ENCODE results near the gene KIF3B.
"Not testable (repeated sequence)": the region's sequence is repeated elsewhere in the genome, so short reads cannot be mapped to it uniquely, and the experiment has no call there.

KIF3B gene

DNA sequence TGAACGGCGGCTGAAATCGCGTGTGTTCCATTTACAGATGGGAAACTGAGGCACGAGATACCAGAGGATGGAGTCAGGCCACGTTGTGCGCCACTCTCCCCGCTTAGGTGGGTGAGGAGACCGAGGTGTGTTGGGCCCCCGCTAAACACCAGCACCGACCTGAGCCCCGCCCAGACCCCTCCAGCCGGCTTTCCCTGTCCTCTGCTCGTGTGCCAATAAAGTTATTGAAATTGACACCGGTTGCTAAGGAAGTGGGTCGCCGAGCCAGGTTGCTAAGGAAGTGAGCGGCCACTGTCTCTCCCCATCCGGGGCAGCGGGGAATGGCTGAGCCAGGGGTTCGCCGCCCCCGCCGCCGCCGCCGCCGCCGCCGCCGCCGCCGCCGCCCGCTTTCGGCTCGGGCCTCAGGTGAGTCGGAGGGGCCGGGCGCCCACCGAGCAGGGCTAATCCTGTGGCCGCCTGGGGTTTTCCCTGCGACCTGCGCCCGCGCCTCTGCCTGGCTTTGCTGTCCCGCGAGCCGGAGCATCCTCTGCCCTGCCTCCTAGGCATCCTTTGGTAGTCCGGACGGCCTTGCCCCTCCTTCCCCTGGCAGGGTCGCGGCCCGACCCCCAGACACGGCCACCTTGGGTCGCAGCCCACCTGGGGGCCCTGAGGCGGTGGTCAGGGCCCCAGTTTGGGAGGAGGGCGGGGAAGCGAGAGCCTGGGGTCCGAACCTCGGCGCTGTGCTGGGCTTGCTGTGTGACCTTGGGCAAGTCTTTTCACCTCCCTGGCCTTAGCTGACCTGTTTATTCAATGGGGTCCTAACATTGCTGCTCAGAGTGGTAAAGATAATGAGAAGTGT is at the start of gene KIF3B:
TSS of gene KIF3B (plus strand) at position 291 of the 838 bp plus-strand sequence. CDS start 32,127 bp downstream, outside the sequence.
- peak; percentile 53 for DNase-seq

DNA sequence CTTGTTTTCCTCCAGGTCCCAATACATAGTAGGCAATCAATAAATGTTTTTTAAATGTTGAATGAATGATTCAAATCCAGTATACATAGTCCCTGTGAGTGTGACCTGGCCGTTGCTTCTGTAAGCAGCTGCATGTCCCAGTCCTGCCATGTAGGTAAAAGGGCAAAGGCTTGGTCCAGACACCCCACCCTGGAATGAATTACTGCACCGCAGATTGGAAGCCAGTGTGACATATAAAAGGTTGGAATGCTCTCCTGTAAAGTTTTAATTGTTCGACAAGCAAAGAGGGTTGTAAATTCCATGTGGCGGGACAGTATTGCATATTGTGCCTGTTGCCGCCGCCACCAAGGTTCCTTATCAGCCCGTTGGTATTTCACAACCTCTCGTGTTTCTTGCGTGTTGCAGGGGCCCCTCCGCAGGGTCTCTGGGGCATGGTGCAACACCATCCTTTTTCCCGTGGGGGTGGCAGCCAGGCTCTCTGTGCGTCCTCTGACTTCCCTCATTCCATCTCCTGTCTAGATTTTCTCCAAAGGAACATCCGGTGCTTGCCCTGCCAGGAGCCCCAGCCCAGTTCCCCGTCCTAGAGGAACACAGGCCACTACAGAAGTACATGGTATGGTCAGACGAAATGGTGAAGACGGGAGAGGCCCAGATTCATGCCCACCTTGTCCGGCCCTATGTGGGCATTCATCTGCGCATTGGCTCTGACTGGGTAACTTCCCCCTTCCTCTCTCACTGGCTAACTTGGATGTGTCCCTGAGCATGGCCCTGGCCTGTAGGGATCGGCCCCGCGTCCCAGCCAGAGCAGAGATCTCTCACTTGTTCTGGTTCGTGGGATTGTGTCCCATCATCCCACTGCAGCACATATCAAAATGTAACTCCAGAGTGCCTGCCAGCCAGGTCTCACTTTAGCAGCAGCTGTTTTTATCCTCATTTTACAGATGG is 49.4 kb upstream of the KIF3B start:
- DNase-seq = no peak

DNA sequence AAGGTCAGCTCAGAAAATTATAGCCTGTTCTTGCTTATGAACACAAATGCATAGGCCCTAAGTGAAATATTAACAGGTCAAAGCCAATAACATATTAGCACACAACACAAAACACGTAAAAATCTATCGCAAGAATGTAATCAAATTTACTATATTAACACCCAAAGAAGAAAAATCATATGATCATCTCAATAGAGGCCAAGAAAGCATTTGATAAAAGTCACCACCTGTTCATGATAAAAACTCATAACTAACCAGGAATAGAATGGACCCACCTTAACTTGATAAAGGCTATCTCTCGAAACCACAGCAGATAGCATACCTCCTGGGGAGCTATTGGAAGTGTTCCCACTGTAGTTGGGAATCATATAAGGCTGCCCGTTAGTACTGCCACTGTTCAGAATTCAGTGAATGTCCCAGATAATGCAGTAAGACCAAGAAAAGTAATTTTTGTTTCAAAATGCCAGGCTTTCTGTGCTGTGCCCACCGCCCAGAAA is 48.2 kb upstream of the KIF3B start:
- DNase-seq = no peak

DNA sequence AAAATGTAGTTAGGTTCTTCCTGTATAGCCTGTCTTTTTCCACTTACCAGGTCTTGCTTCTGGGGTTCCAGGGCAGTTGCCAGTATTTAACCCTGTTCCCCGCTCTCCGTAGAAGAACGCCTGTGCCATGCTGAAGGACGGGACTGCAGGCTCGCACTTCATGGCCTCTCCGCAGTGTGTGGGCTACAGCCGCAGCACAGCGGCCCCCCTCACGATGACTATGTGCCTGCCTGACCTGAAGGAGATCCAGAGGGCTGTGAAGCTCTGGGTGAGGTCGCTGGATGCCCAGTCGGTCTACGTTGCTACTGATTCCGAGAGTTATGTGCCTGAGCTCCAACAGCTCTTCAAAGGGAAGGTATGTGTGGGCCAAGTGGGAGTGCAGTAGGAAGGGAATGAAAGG is 46.7 kb upstream of the KIF3B start:
- no peak for DNase-seq

DNA sequence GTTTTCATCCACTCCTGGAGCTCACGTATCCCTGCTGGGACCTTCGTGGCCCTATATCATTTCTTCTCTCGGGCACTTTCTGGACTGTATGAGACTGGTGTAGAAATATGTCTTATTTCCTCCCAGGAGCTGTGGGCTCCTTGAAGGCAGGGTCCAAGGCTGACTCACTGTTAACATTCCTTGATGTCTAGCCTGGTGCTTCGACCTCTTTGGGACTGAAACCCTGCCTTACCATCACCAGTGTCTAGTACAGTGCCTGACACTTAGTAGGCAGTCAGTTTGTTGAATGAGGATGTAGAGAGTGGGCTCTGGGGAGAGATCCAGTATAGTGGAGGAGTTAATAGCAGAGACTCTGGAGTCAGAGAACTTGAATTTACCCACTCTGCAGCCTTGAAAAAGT is 46.2 kb upstream of the KIF3B start:
- no peak for DNase-seq

DNA sequence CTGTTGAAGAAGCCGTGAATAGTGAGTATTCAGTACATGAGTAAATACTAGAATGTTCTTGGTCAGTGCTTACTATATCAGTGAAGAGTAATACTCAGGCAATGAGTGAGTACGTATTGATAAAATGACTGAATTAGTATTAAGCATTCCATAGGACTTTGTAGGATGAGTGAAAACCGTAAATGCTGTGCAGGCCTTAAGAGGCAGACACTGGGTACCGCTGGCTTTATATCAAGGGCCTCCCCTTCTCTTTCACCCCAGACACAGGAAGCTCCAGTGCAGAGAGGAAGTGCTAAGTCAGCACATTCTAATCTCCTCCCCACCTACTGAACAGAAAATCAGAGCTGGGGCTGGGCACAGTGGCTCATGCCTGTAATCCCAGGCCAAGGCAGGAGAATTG is 45.6 kb upstream of the KIF3B start:
- DNase-seq = no peak

DNA sequence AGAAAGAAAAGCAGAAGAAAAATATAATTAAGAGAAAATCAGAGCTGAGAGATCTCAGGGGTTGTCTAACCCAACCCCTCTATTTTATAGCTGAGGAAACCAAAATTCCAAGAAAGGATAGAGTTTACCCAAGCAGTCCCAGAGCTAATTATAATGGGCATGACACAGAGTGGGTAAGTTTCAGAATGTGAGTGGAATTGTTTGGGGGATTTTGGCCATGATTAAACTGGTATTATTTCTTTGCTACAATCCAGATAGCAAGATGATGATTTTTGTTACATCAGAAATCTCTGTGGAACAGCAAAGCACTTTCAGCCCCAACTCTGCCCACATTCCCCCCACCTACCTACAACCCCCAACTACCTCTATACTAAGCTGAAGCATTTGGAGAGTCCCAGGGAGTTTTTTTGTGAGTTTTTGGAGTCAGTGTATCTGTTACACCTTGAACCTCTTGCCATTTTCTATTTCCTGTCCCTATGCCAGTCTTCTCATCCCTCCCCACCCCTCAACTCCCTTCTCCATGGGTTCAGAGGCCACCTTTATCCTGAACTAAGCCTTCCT is 45.0 kb upstream of the KIF3B start:
- DNase-seq = no peak

DNA sequence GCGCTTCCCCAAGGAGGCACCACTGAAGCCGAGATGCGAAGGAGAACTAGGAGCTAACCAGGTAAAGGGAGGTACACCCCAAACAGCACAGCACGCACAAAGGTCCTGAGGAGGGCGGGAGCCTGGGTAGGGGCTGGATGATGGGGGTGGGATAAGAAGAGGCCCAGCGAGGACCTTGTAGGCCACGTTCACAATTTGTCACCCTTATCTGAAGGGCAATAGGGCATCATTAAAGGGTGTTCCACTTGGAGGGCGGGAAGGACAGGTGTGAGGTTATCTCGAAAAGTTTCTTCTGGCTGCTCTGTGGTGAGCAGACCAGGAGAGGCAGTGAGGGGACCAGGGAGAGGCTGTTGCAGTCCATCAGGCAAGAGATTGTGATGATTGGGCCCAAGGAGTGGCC is 44.2 kb upstream of the KIF3B start:
- DNase-seq = no peak

DNA sequence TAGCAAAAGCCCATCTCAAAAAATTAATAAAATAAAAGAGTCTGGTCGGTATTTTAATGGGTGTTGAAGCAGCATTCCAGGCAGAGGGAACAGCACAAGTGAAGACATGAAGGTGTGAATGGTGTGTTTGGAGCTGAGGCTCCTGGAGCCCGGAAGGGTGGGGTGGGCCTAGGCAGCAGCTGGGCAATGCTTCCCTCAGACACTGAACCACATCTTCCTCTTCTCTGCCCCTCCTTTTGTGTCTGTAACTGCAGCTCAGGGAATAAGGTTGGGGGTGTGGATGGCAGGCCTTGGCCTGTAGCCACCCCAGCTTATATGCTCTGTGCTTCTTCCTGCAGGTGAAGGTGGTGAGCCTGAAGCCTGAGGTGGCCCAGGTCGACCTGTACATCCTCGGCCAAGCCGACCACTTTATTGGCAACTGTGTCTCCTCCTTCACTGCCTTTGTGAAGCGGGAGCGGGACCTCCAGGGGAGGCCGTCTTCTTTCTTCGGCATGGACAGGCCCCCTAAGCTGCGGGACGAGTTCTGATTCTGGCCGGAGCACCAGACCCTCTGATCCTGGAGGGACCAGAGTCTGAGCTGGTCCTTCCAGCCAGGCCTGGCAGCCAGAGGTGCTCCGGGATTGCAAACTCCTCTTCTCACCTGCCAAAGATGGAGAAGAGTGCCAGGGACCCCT is 43.2 kb upstream of the KIF3B start:
- DNase-seq = no peak

DNA sequence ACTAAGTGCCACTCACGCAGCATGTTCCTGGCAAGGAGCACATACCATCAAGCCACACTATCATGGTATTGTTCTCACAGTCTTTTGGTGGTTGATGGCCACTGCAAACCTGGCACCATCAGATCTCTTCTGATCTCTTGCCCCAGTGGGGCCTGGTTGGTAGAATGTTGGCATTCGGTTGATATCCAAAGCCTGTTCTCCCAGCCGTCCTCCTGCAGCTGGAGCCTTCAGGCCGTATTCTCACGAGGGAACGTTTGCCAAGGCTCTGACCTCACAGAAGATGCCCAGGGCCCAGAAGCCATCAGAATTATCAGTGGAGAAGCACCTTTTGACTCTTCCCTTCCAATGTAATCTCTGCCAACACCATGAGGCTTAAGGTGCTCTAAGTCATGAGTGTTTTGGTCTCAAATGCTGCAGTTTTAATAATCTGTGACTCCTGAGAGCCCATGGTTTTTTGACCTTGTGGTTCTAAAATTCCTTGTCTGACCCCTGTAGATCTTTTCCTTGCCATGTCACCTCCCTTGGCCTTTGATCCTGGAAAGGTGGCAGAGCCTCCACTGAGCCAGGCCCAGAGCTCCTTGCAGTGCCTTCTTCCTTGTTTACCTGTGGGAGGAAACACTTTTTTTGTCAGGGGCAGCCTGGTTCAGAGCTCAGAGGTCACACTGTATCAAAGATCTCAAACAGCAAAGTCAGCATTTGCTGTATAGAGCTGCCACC is 42.0 kb upstream of the KIF3B start:
- DNase-seq = no peak

DNA sequence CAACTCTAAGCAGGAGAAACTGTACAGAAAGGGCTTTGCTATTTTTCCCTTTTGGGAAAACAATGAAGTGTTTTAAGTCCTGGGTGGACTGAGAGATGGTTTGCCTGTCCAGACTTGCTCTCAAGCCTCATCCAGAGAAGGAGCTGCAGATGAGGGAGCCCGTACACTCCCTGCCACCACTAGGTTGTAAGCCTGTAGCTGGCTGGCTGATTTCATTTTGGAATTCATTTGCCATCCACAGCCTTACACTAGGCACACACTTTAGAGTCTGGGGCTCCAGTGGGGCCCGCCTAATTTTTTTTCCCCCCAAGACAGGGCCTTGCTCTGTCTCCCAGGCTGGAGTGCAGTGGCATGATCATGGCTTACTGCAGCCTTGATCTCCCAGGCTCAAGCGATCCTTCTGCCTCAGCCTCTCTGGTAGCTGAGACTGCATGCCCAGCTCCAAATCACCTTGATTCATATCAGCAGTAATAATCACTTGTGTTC is 41.4 kb upstream of the KIF3B start:
- no peak for DNase-seq

DNA sequence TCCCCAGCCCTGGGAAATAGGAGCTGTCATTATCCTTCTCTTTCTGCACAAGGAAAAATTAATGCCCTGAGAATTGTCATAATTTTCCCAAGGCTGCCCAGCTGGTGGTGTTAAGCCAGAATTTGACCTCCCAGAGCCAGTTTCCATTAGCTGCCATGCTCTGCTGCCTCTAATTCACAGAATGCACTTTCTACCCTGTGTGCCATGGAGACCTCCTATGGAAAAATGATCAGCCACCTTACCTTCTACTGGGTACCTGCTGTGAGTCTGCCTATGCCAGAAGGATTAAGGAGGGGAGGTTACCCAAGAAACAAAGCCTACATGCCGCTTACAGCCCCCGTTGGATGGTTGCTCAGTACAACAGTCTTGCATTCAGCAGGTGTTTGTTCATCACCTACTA is 40.6 kb upstream of the KIF3B start:
- no peak for DNase-seq

DNA sequence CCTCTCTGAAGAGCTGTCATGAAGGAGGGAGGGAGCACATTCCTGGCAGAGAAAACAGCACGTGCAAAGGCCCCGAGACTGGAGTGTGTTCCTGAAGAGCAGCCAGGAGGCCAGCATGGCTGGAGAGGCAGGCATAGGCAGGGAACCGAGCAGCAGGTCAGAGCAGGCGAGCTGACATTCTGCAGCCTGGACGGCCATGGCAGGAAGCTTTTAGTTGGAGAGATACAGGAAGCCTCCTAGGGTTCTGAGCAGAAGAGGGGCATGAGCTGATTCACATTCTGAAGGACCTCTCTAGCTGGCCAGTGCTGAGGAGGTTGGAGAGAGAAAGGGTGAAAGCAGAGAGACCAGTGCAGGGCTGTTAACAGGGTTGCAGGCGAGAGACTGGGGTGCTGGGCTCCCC is 40.0 kb upstream of the KIF3B start:
- DNase-seq = no peak

DNA sequence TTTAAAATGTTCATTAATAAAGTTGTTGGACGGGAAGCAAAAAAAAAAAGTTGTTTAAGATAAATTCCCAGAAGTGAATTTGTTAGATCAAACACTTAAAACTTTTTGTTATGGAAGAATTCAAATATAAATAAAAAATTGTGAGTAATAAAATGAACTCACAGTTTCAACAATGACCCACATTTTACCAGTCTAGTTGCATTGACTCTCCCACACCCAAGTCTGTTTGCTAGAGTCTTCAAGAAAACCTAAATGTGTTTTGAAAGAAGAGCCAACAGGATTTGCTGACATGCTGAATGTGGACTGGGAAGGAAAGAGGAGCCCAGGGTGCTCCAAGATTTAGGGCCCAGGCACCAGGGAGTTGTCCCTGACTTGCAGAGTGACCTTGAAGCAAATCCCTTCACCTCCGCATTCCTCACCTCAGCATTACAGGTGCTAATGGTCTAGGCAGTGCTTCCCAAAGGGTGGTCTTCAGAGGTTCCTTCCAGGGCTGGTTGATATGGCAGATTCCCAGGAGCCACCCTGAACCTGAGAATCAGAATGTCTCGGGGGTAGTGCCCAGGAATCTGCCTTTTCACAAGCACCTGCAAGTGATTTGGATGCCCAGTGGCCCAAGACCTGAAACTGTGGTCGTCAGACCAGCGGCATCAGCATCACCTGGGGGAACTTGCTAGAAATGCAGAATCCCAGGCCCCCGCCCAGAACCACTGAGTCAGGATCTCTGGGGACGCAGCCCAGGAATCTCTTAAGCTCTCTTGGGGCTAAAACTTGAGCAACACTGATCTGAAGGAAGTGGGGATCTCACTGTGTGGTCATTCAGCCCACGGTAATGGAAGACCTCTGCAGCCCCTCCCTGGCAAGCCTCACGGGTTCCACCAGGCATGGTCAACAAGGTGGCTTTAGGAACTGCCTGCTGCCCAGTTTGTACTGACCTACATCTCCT is 38.7 kb upstream of the KIF3B start:
- no peak for DNase-seq

DNA sequence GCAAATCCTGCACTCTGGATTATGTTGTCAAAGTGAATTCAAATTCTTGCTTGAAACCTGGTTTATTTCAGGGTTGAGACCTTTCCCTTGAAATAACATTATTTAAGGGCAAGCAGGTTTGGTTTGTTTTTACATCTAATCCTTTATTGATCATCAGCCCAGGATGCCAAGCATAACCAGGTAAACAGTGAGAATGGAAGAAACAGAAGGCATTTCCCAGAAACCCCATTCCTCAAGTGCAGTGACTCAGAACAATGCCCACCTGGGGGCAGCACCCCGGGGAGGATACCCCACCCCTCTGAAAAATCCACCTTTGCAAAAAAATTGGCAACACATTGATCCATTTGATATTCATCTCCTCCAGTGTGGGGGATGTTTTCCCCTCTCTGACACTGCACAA is 37.2 kb upstream of the KIF3B start:
- DNase-seq = no peak

DNA sequence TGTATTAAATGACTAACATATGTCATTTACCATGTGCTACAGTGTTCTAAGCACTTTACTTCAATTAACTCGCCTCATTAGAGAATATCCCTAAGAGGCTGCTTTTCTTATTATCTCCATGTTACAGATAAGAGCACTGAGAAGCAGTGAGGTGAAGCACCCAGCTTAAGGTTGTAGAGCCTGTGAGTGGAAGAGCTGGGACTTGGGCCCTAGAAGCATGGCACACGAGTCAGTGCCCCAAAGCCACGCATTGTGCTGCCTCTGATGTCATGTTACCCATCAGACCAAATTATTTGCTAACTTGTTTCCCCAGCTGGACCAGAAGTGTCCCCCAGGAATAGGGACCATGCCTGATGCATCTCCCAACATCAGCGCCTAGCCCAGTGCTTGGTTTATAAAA is 35.6 kb upstream of the KIF3B start:
- no peak for DNase-seq

DNA sequence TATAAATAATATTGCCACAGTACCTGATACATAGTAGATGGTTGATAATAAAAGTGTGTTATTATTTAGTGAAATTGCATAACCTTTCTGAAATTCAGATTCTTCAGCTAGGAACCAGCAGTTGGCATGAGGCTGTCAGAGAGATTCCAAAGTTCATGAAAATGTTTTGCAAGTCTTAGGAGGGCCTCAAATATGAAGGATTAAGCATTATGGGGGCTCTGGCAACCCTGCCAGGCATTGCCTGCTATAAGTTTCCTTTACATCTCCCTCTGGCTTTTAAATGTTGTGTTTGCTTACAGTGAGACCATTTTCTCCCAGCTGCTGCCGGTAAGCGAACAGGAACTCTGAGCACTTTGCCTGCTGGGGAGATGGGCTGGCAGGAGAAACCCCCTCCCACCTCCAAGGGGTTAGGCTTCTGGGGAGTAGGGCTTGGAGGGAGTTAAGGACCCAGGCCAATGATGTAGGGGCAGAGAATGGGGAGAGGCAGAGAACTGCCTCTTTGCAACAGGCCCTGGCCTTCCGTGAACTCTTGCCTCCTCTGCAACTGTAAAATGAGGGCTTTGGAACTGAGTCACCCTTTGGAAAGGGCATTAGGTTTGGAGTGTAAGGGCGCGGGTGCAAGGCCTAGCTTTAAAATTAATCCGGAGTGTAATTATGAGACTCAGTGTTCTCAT is 33.2 kb upstream of the KIF3B start:
- no peak for DNase-seq

DNA sequence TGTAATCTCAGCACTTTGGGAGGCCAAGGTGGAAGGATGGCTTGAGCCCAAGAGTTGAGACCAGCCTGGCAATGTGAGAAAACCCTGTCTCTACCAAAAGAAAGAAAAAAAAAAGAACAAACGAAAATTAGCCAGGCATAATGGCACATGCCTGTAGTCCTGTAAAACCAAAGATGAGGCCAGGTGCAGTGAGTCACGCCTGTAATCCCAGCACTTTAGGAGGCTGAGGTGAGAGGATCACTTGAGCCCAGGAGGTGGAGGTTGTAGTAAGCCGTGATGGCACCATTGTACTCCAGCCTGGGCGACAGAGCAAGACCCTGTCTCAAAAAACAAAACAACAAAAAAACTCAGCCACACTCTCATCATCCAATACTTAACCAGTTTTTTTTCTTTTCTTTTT is 32.5 kb upstream of the KIF3B start:
- DNase-seq = no peak

DNA sequence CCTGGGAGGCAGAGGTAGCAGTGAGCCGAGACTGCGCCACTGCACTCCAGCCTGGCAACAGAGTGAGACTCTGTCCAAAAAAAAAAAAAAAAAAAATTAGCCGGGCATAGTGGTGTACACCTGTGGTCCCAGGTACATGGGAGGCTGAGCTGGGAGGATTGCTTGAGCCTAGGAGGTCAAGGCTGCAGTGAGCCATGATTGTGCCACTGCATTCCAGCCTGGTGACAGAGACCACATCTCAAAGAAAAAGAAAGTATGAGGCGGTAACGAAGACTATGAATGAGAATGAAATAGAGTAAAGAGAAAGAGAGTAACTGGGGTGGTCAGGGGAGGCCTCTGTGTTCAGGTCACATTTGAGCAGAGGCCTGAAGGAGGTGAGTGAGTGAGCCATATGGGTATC is 31.2 kb upstream of the KIF3B start:
- not testable (repeated sequence) for DNase-seq

DNA sequence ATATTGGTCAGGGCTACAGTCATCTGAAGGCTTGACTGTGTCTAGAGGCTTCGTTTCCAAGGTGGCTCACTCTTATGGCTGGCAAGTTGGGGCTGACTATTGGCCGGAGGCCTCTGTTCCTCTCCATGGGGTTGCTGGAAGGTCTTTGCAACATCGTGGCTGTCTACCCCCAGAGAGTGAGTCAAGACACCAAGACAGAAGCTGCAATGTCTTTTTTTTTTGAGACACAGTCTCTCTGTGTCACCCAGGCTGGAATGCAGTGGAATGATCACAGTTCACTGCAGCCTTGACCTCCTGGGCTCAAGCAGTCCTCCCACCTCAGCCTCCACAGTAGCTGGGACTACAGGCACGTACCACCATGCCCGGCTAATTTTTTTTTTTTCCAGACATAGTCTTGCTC is 29.4 kb upstream of the KIF3B start:
- no peak for DNase-seq
